HCT116 (cell line): ENCODE measurements around the gene CD27. TPM values are rescaled to one million over a fixed set of nuclear protein-coding genes. Genes with fewer than 3 reads are reported as not detected.

Source experiments
- ATAC-seq: fragments of 200-7000 bp; cut with Tn5 transposase; 2 replicates; pipeline ENCODE4 v1.9.1; 2020; ENCODE audit warnings: mild to moderate bottlenecking, moderate library complexity
- BruUV-seq: library from RNA; stranded (reverse); fragments of 400-500 nt; replicated peaks from 2 replicates; lab custom pipeline; 2021; lab: Mats Ljungman, UMichigan
- CTCF ChIA-PET: fragments of 300-600 bp; sonication (Branson Sonifier 250); formaldehyde crosslinking; loops from one replicate; lab custom pipeline; 2021; ENCODE audit warnings: antibody characterized with exemption; lab: Charles Lee
- POLR2A ChIA-PET: fragments of 300-600, 350-600 bp; sonication (Branson Sonifier 250); formaldehyde crosslinking; loops from one replicate; lab custom pipeline; 2021; ENCODE audit warnings: antibody characterized with exemption; lab: Charles Lee
- RAD21 ChIA-PET, 2 experiments: fragments of 300-600 bp; sonication (Branson Sonifier 250); formaldehyde crosslinking; loops; one replicate each; lab custom pipeline; 2023; ENCODE audit warnings: low total read pairs in 2 of 2; ENCODE audit not compliant: uncharacterized antibody in 2 of 2, unreplicated experiment in 2 of 2, low non-redundant PET in 1 of 2; lab: Charles Lee
- DNase-seq: peaks from one replicate; pipeline ENCODE4 v3.0.0-alpha.2; 2010; ENCODE audit warnings: low read depth, low spot score
- H2AFZ ChIP-seq: fragments of 200-600 bp; shearing (Covaris generic), sonication (generic); 2 replicates; pipeline ENCODE4 v1.6.1; 2017; ENCODE audit warnings: low read depth, mixed run types, mixed read lengths, antibody characterized with exemption, low read length; ENCODE audit not compliant: poor library complexity, severe bottlenecking
- H3K27ac ChIP-seq: 2 replicates; pipeline ENCODE4 v1.5.1; 2012; ENCODE audit warnings: low read depth, low read length
- H3K27me3 ChIP-seq: fragments of 200-600 bp; sonication (generic); 2 replicates; pipeline ENCODE4 v1.6.1; 2016; ENCODE audit warnings: mixed run types, low read length, mixed read lengths; ENCODE audit not compliant: insufficient read depth
- H3K36me3 ChIP-seq, 2 experiments: fragments of 200-500 bp in 1 of 2; fragments of 200-600 bp in 1 of 2; sonication (Bioruptor generic) in 1 of 2; sonication (generic) in 1 of 2; 2 replicates each; pipeline versions ENCODE4 v1.5.1 to v1.6.1; 2014 to 2016; ENCODE audit warnings: low read length in 2 of 2, inconsistent platforms in 1 of 2, mixed read lengths in 1 of 2, mixed run types in 1 of 2; ENCODE audit not compliant: insufficient read depth in 2 of 2, control insufficient read depth in 1 of 2
- H3K4me1 ChIP-seq, 2 experiments: fragments of 200-600 bp in 1 of 2; sonication (generic) in 1 of 2; 2 replicates each; pipeline versions ENCODE4 v1.5.1 to v1.6.1; 2012 to 2017; ENCODE audit warnings: low read length in 2 of 2, inconsistent platforms in 1 of 2, mild to moderate bottlenecking in 1 of 2, mixed read lengths in 1 of 2, mixed run types in 1 of 2, moderate library complexity in 1 of 2; ENCODE audit not compliant: insufficient read depth in 2 of 2, control insufficient read depth in 1 of 2
- H3K4me2 ChIP-seq: fragments of 200-600 bp; sonication (generic); 2 replicates; pipeline ENCODE4 v1.6.1; 2017; ENCODE audit warnings: mixed run types, low read length, mixed read lengths
- H3K4me3 ChIP-seq, 2 experiments: fragments of 200-600 bp in 1 of 2; sonication (generic) in 1 of 2; replicated peaks in 1 of 2; 2 replicates each; pipeline ENCODE4 v1.5.1; 2011 to 2016; ENCODE audit warnings: low read length in 2 of 2, control low read depth in 1 of 2, low read depth in 1 of 2, mild to moderate bottlenecking in 1 of 2, mixed read lengths in 1 of 2, mixed run types in 1 of 2
- H3K79me2 ChIP-seq: fragments of 200-600 bp; sonication (generic); 2 replicates; pipeline ENCODE4 v1.6.1; 2017; ENCODE audit warnings: mild to moderate bottlenecking, mixed run types, low read length, moderate library complexity, mixed read lengths; ENCODE audit not compliant: insufficient read depth
- H3K9ac ChIP-seq: fragments of 200-600 bp; sonication (generic); 2 replicates; pipeline ENCODE4 v1.6.1; 2016; ENCODE audit warnings: low read length, mixed read lengths
- H3K9me2 ChIP-seq: fragments of 200-600 bp; sonication (generic), shearing (Covaris generic); 2 replicates; pipeline ENCODE4 v1.6.1; 2017; ENCODE audit warnings: mixed run types, mild to moderate bottlenecking, moderate library complexity; ENCODE audit not compliant: insufficient read depth
- H3K9me3 ChIP-seq, 2 experiments: fragments of 200-500 bp in 1 of 2; fragments of 200-600 bp in 1 of 2; sonication (Bioruptor generic) in 1 of 2; sonication (generic) in 1 of 2; 2 replicates each; pipeline ENCODE4 v1.6.1; 2014 to 2017; ENCODE audit warnings: low read length in 2 of 2, mixed read lengths in 2 of 2, inconsistent platforms in 1 of 2, low read depth in 1 of 2, mild to moderate bottlenecking in 1 of 2, mixed run types in 1 of 2, moderate library complexity in 1 of 2; ENCODE audit not compliant: control insufficient read depth in 1 of 2, insufficient read depth in 1 of 2
- H4K20me1 ChIP-seq: fragments of 200-600 bp; sonication (generic), shearing (Covaris generic); 2 replicates; pipeline ENCODE4 v1.6.1; 2017; ENCODE audit warnings: mixed run types, mild to moderate bottlenecking, moderate library complexity; ENCODE audit not compliant: insufficient read depth
- ATF3 ChIP-seq: IDR thresholded peaks from 2 replicates; pipeline ENCODE4 v1.6.1; 2012
- EGR1 ChIP-seq: IDR thresholded peaks from 2 replicates; pipeline ENCODE4 v1.6.1; 2012; ENCODE audit warnings: low read depth
- ELF1 ChIP-seq: IDR thresholded peaks from 2 replicates; pipeline ENCODE4 v1.6.1; 2012; ENCODE audit warnings: low read depth, borderline replicate concordance
- EZH2phosphoT487 ChIP-seq: fragments of 200-600 bp; IDR thresholded peaks from 2 replicates; pipeline ENCODE4 v1.6.1; 2018; ENCODE audit warnings: antibody characterized with exemption, borderline replicate concordance
- FOSL1 ChIP-seq: IDR thresholded peaks from 2 replicates; pipeline ENCODE4 v1.6.1; 2012; ENCODE audit warnings: low read depth
- JUND ChIP-seq: IDR thresholded peaks from 2 replicates; pipeline ENCODE4 v1.6.1; 2012
- MAX ChIP-seq: IDR thresholded peaks from 2 replicates; pipeline ENCODE4 v1.6.1; 2012
- POLR2AphosphoS5 ChIP-seq: IDR thresholded peaks from 2 replicates; pipeline ENCODE4 v1.6.1; 2011; ENCODE audit warnings: mild to moderate bottlenecking, low read depth, low read length, moderate library complexity
- RAD21 ChIP-seq: IDR thresholded peaks from 2 replicates; pipeline ENCODE4 v1.6.1; 2012; ENCODE audit warnings: low read depth, mild to moderate bottlenecking
- SIN3A ChIP-seq: IDR thresholded peaks from 2 replicates; pipeline ENCODE4 v1.6.1; 2012; ENCODE audit warnings: low read depth
- SP1 ChIP-seq: IDR thresholded peaks from 2 replicates; pipeline ENCODE4 v1.6.1; 2012; ENCODE audit warnings: low read depth
- SRF ChIP-seq: IDR thresholded peaks from 2 replicates; pipeline ENCODE4 v1.6.1; 2012; ENCODE audit warnings: low read depth
- TCF7L2 ChIP-seq: IDR thresholded peaks from 2 replicates; pipeline ENCODE4 v1.7.0; 2011; ENCODE audit warnings: borderline replicate concordance, inconsistent platforms; ENCODE audit not compliant: insufficient read depth, insufficient read length; ENCODE audit errors: extremely low read depth
- YY1 ChIP-seq: IDR thresholded peaks from 2 replicates; pipeline ENCODE4 v1.6.1; 2011; ENCODE audit warnings: low read length, low read depth, moderate library complexity, mild to moderate bottlenecking; ENCODE audit not compliant: insufficient replicate concordance; ENCODE audit errors: extremely low read depth
- ZFX ChIP-seq: fragments of 450-650 bp; IDR thresholded peaks from 2 replicates; pipeline ENCODE4 v1.6.1; 2017
- intact Hi-C: fragments of 100-400 bp; cut with micrococcal nuclease; formaldehyde crosslinking; loops from 2 replicates; pipeline ENCODE4 v1.10.0; 2022
- total RNA-seq: library from RNA; stranded (reverse); gene quantifications from one replicate; pipeline ENCODE4 v1.2.1, GENCODE V29; 2021; ENCODE audit not compliant: unreplicated experiment
- TF ChIP-seq, protein P1 (sequence below): IDR thresholded peaks from 2 replicates; pipeline ENCODE4 v1.6.1; 2012; ENCODE audit warnings: low read depth

Gene CD27
- total RNA-seq, 1 experiment from 2014 or later = 0.25 TPM

- CTCF ChIA-PET = no interaction called here
- H3K9me2 ChIP-seq = no peaks in the 10 kb centered on the region
Measured at GRCh38 chr12:6478416-6478815, 33.7 kb downstream of the CD27 start.

More at GRCh38 chr12:6478416-6478815, 33.7 kb downstream of the CD27 start:
- no peaks in the 10 kb centered on the region for H3K9me3 ChIP-seq
- TF ChIP-seq RAD21 (no peak), JUND (no peak), TCF7L2 (no peak), ZFX (no peak), MAX (no peak), SRF (no peak), EGR1 (no peak), ATF3 (no peak), FOSL1 (no peak), SP1 (no peak), EZH2phosphoT487 (no peak), ELF1 (no peak), SIN3A (no peak), POLR2AphosphoS5 (no peak), YY1 (no peak)
- TF ChIP-seq, protein P1, sequence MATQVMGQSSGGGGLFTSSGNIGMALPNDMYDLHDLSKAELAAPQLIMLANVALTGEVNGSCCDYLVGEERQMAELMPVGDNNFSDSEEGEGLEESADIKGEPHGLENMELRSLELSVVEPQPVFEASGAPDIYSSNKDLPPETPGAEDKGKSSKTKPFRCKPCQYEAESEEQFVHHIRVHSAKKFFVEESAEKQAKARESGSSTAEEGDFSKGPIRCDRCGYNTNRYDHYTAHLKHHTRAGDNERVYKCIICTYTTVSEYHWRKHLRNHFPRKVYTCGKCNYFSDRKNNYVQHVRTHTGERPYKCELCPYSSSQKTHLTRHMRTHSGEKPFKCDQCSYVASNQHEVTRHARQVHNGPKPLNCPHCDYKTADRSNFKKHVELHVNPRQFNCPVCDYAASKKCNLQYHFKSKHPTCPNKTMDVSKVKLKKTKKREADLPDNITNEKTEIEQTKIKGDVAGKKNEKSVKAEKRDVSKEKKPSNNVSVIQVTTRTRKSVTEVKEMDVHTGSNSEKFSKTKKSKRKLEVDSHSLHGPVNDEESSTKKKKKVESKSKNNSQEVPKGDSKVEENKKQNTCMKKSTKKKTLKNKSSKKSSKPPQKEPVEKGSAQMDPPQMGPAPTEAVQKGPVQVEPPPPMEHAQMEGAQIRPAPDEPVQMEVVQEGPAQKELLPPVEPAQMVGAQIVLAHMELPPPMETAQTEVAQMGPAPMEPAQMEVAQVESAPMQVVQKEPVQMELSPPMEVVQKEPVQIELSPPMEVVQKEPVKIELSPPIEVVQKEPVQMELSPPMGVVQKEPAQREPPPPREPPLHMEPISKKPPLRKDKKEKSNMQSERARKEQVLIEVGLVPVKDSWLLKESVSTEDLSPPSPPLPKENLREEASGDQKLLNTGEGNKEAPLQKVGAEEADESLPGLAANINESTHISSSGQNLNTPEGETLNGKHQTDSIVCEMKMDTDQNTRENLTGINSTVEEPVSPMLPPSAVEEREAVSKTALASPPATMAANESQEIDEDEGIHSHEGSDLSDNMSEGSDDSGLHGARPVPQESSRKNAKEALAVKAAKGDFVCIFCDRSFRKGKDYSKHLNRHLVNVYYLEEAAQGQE = no peak
- TF ChIP-seq, all 23 proteins: peak for 0
- BruUV-seq = no TSS peak
- ATAC-seq (no peak), DNase-seq (no peak)
- H3K9ac ChIP-seq = no peak overlapping the region
- no peaks in the 10 kb centered on the region for H4K20me1 ChIP-seq
- intact Hi-C loops = no loop called here
- ChIA-PET POLR2A (no interaction called here), RAD21 (no interaction called here)
- no peak overlapping the region for H3K4me3 ChIP-seq
- no peaks in the 10 kb centered on the region for H3K36me3 ChIP-seq
- no peak overlapping the region for H2AFZ ChIP-seq
- H3K27me3 ChIP-seq = no peaks in the 10 kb centered on the region
- H3K79me2 ChIP-seq = no peaks in the 10 kb centered on the region
- H3K4me2 ChIP-seq = no peak overlapping the region
- H3K27ac ChIP-seq = no peak overlapping the region
- H3K4me1 ChIP-seq = no peaks in the 10 kb centered on the region
